ENCODE measurements around the gene CREG2.

- TF ChIP-seq, protein P1, sequence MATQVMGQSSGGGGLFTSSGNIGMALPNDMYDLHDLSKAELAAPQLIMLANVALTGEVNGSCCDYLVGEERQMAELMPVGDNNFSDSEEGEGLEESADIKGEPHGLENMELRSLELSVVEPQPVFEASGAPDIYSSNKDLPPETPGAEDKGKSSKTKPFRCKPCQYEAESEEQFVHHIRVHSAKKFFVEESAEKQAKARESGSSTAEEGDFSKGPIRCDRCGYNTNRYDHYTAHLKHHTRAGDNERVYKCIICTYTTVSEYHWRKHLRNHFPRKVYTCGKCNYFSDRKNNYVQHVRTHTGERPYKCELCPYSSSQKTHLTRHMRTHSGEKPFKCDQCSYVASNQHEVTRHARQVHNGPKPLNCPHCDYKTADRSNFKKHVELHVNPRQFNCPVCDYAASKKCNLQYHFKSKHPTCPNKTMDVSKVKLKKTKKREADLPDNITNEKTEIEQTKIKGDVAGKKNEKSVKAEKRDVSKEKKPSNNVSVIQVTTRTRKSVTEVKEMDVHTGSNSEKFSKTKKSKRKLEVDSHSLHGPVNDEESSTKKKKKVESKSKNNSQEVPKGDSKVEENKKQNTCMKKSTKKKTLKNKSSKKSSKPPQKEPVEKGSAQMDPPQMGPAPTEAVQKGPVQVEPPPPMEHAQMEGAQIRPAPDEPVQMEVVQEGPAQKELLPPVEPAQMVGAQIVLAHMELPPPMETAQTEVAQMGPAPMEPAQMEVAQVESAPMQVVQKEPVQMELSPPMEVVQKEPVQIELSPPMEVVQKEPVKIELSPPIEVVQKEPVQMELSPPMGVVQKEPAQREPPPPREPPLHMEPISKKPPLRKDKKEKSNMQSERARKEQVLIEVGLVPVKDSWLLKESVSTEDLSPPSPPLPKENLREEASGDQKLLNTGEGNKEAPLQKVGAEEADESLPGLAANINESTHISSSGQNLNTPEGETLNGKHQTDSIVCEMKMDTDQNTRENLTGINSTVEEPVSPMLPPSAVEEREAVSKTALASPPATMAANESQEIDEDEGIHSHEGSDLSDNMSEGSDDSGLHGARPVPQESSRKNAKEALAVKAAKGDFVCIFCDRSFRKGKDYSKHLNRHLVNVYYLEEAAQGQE (IDR thresholded peaks at IDR 0.05; ENCODE audit: insufficient replicate concordance, low read depth) = no peak
- TF ChIP-seq CTCF (IDR thresholded peaks at IDR 0.05; ENCODE audit: insufficient read depth, low read length) = no peak
Observed at GRCh38 chr2:101300164-101300563, 87.1 kb downstream of the CREG2 start.

Measured in HL-60 (cell line).